DND-41 (cell line): ENCODE measurements around the gene CXXC1.

Experiments used
- ATAC-seq: fragments of 200-7000 bp; cut with Tn5 transposase; 3 replicates; pipeline ENCODE4 v1.9.1; 2021; ENCODE audit warnings: low read depth; ENCODE audit not compliant: insufficient read depth
- DNase-seq: peaks from one replicate; pipeline ENCODE4 v3.0.0-alpha.2; 2020
- H2AFZ ChIP-seq: 2 replicates; pipeline ENCODE4 v1.6.0; 2012; ENCODE audit warnings: low read depth, low read length
- H3K27ac ChIP-seq: 2 replicates; pipeline ENCODE4 v1.5.1; 2012; ENCODE audit warnings: low read length, inconsistent platforms
- H3K27me3 ChIP-seq: fragments of 200-600 bp; sonication (generic); 2 replicates; pipeline ENCODE4 v1.6.0; 2012; ENCODE audit warnings: low read length, mild to moderate bottlenecking, inconsistent platforms; ENCODE audit not compliant: insufficient read depth, poor library complexity
- H3K36me3 ChIP-seq: 2 replicates; pipeline ENCODE4 v1.5.1; 2012; ENCODE audit warnings: low read length, inconsistent platforms; ENCODE audit not compliant: insufficient read depth
- H3K4me1 ChIP-seq: 2 replicates; pipeline ENCODE4 v1.5.1; 2012; ENCODE audit warnings: mild to moderate bottlenecking, low read length; ENCODE audit not compliant: insufficient read depth
- H3K4me2 ChIP-seq: 2 replicates; pipeline ENCODE4 v1.6.0; 2012; ENCODE audit warnings: mild to moderate bottlenecking, moderate library complexity, low read length, inconsistent platforms; ENCODE audit not compliant: insufficient read depth
- H3K4me3 ChIP-seq, 2 experiments: fragments of 200-600 bp in 1 of 2; shearing (Covaris generic) in 1 of 2; 2 replicates each; pipeline ENCODE4 v1.5.1; 2012 to 2016; ENCODE audit warnings: inconsistent platforms in 2 of 2, low read length in 2 of 2, mild to moderate bottlenecking in 2 of 2, low read depth in 1 of 2, moderate library complexity in 1 of 2
- H3K79me2 ChIP-seq: 2 replicates; pipeline ENCODE4 v1.6.0; 2012; ENCODE audit warnings: low read length, inconsistent platforms; ENCODE audit not compliant: insufficient read depth
- H3K9ac ChIP-seq: 2 replicates; pipeline ENCODE4 v1.6.0; 2012; ENCODE audit warnings: low read depth, mild to moderate bottlenecking, inconsistent platforms, low read length, moderate library complexity
- H3K9me3 ChIP-seq: 2 replicates; pipeline ENCODE4 v1.5.1; 2012; ENCODE audit warnings: low read length, moderate library complexity, mild to moderate bottlenecking, inconsistent platforms; ENCODE audit not compliant: insufficient read depth, severe bottlenecking
- H4K20me1 ChIP-seq: 2 replicates; pipeline ENCODE4 v1.6.0; 2012; ENCODE audit warnings: low read length; ENCODE audit not compliant: insufficient read depth
- EZH2 ChIP-seq: IDR thresholded peaks from 3 replicates; pipeline ENCODE4 v1.6.1; 2012; ENCODE audit warnings: borderline replicate concordance, low read depth, mild to moderate bottlenecking, moderate library complexity, low read length, inconsistent platforms; ENCODE audit not compliant: severe bottlenecking
- TF ChIP-seq, protein P1 (sequence below): IDR thresholded peaks from 2 replicates; pipeline ENCODE4 v1.5.1; 2012; ENCODE audit warnings: borderline replicate concordance, low read length, moderate library complexity, mild to moderate bottlenecking; ENCODE audit not compliant: poor library complexity, severe bottlenecking; ENCODE audit errors: extremely low read depth

CXXC1 gene

DNA sequence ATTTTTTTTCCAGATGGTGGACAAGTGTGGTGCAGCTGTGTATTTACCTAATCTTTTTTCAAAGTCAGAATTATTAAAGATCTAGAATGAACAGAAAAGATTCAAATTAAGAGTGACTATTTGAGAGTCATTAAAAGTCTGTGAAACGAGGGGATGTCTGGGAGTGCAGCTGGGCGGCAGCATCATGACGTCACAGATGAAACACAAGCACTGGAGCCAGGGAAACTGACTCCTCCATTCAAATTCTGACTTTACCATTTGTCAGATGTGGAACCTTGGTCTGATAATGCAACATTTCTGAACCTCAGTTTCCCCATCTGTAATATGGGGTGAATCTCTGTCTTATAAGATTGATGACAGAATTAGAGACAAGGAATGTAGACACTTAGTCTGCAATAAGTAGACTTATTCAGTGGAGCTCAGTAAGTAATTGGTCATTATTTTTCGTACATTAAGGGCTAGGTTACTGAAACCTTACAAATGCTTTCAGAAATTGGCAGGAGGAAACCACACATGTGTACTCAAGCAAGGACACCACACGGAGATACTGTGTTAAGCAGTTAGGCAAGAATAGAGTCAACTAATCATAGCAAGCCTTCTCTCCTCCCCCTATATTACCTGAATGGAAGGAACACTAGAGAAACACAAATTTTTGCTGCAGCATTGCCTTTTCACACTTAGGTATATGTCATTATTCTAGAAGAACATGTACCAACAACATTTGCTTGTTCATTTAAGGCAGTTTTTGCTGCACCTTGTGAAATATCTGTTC lies 27.8 kb upstream of the CXXC1 start:
- Histone ChIP-seq H3K27ac (no peak overlapping the region), H3K4me1 (no peaks in the 10 kb centered on the region), H3K9me3 (no peaks in the 10 kb centered on the region), H3K36me3 (no peaks in the 10 kb centered on the region), H3K4me2 (no peak overlapping the region), H2AFZ (no peak overlapping the region), H3K4me3 (no peak overlapping the region), H3K27me3 (peaks cover 9% of the 10 kb centered on the region), H3K79me2 (no peaks in the 10 kb centered on the region), H4K20me1 (no peaks in the 10 kb centered on the region), H3K9ac (no peak overlapping the region)
- no peak for ATAC-seq
- TF ChIP-seq, protein P1, sequence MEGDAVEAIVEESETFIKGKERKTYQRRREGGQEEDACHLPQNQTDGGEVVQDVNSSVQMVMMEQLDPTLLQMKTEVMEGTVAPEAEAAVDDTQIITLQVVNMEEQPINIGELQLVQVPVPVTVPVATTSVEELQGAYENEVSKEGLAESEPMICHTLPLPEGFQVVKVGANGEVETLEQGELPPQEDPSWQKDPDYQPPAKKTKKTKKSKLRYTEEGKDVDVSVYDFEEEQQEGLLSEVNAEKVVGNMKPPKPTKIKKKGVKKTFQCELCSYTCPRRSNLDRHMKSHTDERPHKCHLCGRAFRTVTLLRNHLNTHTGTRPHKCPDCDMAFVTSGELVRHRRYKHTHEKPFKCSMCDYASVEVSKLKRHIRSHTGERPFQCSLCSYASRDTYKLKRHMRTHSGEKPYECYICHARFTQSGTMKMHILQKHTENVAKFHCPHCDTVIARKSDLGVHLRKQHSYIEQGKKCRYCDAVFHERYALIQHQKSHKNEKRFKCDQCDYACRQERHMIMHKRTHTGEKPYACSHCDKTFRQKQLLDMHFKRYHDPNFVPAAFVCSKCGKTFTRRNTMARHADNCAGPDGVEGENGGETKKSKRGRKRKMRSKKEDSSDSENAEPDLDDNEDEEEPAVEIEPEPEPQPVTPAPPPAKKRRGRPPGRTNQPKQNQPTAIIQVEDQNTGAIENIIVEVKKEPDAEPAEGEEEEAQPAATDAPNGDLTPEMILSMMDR: no peak
- TF ChIP-seq EZH2: no peak
- DNase-seq: no peak

DNA sequence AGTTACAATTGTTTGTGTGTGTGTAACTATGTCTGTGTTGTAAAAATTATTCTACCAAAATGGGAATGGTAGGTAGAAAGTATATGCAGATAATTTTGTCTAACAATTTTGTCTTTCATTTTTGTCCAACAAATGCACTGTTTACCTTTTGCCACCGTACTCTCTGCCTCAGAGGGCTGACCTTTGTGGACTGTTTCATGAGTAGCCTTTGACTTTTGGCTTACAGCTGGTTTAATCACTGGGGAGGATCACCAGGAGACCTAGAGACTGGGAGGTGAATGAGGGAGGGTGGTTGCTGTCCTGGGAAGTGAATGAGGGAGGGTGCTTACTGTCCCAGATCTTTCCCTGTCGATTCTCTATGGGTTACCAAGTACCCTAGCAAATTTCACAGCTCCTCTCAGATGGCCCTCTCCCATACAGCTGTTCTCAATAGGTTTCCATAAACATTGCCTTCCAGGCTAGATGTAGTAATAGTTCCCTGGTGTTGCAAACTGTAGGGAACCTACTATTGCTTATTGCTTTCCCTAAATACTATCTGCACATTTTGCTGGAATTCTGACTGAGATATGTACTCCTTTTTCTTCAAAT lies 26.5 kb upstream of the CXXC1 start:
- no peak overlapping the region for H3K4me3 ChIP-seq
- DNase-seq (no peak), ATAC-seq (no peak)
- H3K27ac ChIP-seq: no peak overlapping the region
- TF ChIP-seq, protein P1: no peak
- no peak for TF ChIP-seq EZH2
- H2AFZ ChIP-seq: no peak overlapping the region
- H3K4me1 ChIP-seq: no peaks in the 10 kb centered on the region
- H3K4me2 ChIP-seq: no peak overlapping the region
- no peaks in the 10 kb centered on the region for H3K79me2 ChIP-seq
- H3K9me3 ChIP-seq: no peaks in the 10 kb centered on the region
- H3K36me3 ChIP-seq: no peaks in the 10 kb centered on the region
- no peaks in the 10 kb centered on the region for H4K20me1 ChIP-seq
- H3K9ac ChIP-seq: no peak overlapping the region
- H3K27me3 ChIP-seq: peaks cover 6% of the 10 kb centered on the region

DNA sequence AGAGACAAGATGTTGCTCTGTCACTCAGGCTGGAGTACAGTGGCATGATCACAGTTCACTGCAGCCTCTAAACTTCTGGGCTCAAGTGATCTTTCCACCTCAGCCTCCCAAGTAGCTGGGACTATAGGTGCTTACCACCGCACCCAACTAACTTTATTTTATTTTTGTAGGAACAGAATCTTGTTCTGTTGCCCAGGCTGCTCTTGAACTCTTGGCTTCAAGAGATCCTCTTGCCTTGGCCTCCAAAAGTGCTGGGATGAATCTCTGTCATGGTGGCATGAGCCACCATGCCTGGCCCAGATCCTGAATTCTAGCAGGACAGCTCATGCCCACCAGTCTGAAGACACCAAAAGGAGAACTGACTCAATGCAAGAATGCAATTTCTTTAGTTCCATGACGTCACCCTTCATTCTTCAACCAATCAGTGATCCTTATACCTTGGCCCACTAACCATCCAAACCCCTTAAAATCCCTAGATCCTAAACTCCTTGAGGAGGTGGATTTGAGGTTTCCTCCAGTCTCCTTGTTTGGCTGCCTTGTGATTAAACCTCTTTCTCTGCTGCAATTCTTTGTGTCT lies 25.6 kb upstream of the CXXC1 start:
- H3K36me3 ChIP-seq: no peaks in the 10 kb centered on the region
- no peak overlapping the region for H3K4me3 ChIP-seq
- H3K27ac ChIP-seq: no peak overlapping the region
- no peaks in the 10 kb centered on the region for H3K79me2 ChIP-seq
- no peaks in the 10 kb centered on the region for H4K20me1 ChIP-seq
- ATAC-seq (no peak), DNase-seq (no peak)
- H3K9ac ChIP-seq: no peak overlapping the region
- TF ChIP-seq, protein P1: no peak
- no peak for TF ChIP-seq EZH2
- H3K27me3 ChIP-seq: peaks cover 4% of the 10 kb centered on the region
- no peak overlapping the region for H3K4me2 ChIP-seq
- peaks cover 4% of the 10 kb centered on the region for H3K4me1 ChIP-seq
- no peaks in the 10 kb centered on the region for H3K9me3 ChIP-seq
- no peak overlapping the region for H2AFZ ChIP-seq
